SK-N-SH treated with all-trans-retinoic acid at 6 μM for 48 hours (cell line): ENCODE data around the gene MPP7.

Experiments
- ATAC-seq: fragments of 200-7000 bp; cut with Tn5 transposase; 3 replicates; pipeline ENCODE4 v1.9.1; 2020; ENCODE audit warnings: mild to moderate bottlenecking, moderate library complexity
- ARNTL ChIP-seq: fragments of 450-650 bp; formaldehyde crosslinking; IDR thresholded peaks from 2 replicates; pipeline ENCODE4 v1.5.0; 2020; ENCODE audit warnings: low read depth, mild to moderate bottlenecking, moderate library complexity, borderline replicate concordance
- ESRRG ChIP-seq: fragments of 250-450 bp; sonication (Bioruptor Pico); IDR thresholded peaks from 2 replicates; pipeline ENCODE4 v1.6.1; 2021; ENCODE audit warnings: mild to moderate bottlenecking
- ISL1 ChIP-seq: fragments of 250-450 bp; sonication (Bioruptor Pico); IDR thresholded peaks from 2 replicates; pipeline ENCODE4 v2.1.2; 2022; ENCODE audit warnings: mild to moderate bottlenecking, moderate library complexity
- OSR1 ChIP-seq: fragments of 250-450 bp; sonication (Bioruptor Pico); IDR thresholded peaks from 2 replicates; pipeline ENCODE4 v1.8.0; 2022; ENCODE audit warnings: moderate library complexity, mild to moderate bottlenecking, inconsistent platforms
- PPARA ChIP-seq: fragments of 250-450 bp; sonication (Bioruptor Pico); IDR thresholded peaks from 2 replicates; pipeline ENCODE4 v1.5.0; 2020; ENCODE audit warnings: mild to moderate bottlenecking, borderline replicate concordance
- RARB ChIP-seq: fragments of 250-450 bp; sonication (Bioruptor Pico); IDR thresholded peaks from 2 replicates; pipeline ENCODE4 v1.8.0; 2021; ENCODE audit warnings: mild to moderate bottlenecking, moderate library complexity
- SNAI2 ChIP-seq: fragments of 250-450 bp; sonication (Bioruptor Pico); IDR thresholded peaks from 2 replicates; pipeline ENCODE4 v1.5.0; 2020; ENCODE audit warnings: mild to moderate bottlenecking, moderate library complexity
- TCF4 ChIP-seq: fragments of 250-450 bp; sonication (Bioruptor Pico); IDR thresholded peaks from 2 replicates; pipeline ENCODE4 v1.8.0; 2021; ENCODE audit warnings: mild to moderate bottlenecking, moderate library complexity, borderline replicate concordance
- TOX ChIP-seq: fragments of 250-450 bp; sonication (Bioruptor Pico); IDR thresholded peaks from 2 replicates; pipeline ENCODE4 v1.8.0; 2021; ENCODE audit warnings: mild to moderate bottlenecking, moderate library complexity, borderline replicate concordance
- ZC3H10 ChIP-seq: fragments of 250-450 bp; sonication (Bioruptor Pico); IDR thresholded peaks from 2 replicates; pipeline ENCODE4 v1.5.1; 2021; ENCODE audit warnings: mild to moderate bottlenecking, moderate library complexity
- ZFP3 ChIP-seq: fragments of 250-450 bp; sonication (Bioruptor Pico); IDR thresholded peaks from 2 replicates; pipeline ENCODE4 v1.5.0; 2020; ENCODE audit warnings: mild to moderate bottlenecking, moderate library complexity
- ZFP30 ChIP-seq: fragments of 450-650 bp; formaldehyde crosslinking; IDR thresholded peaks from 2 replicates; pipeline ENCODE4 v1.5.0; 2022; ENCODE audit warnings: mild to moderate bottlenecking, moderate library complexity
- ZNF565 ChIP-seq: fragments of 450-650 bp; formaldehyde crosslinking; conservative IDR thresholded peaks from 2 replicates; pipeline ENCODE4 v1.5.0; 2020; ENCODE audit warnings: low read depth, mild to moderate bottlenecking, moderate library complexity
- ZNF8 ChIP-seq: fragments of 450-650 bp; formaldehyde crosslinking; IDR thresholded peaks from 2 replicates; pipeline ENCODE4 v1.5.0; 2020; ENCODE audit warnings: mild to moderate bottlenecking, moderate library complexity
- TF ChIP-seq, protein P1 (sequence below): fragments of 250-450 bp; sonication (Bioruptor Pico); IDR thresholded peaks from 2 replicates; pipeline ENCODE4 v1.5.0; 2020; ENCODE audit warnings: mild to moderate bottlenecking, moderate library complexity
- TF ChIP-seq, protein P2 (sequence below): fragments of 250-450 bp; sonication (Bioruptor Pico); IDR thresholded peaks from 2 replicates; pipeline ENCODE4 v1.5.1; 2020; ENCODE audit warnings: low read depth, mild to moderate bottlenecking, moderate library complexity
- TF ChIP-seq, protein P3 (sequence below): fragments of 250-450 bp; sonication (Bioruptor Pico); IDR thresholded peaks from 2 replicates; pipeline ENCODE4 v1.8.0; 2020; ENCODE audit warnings: mild to moderate bottlenecking, moderate library complexity, borderline replicate concordance
- TF ChIP-seq, protein P4 (sequence below): fragments of 250-450 bp; sonication (Bioruptor Pico); IDR thresholded peaks from 2 replicates; pipeline ENCODE4 v1.8.0; 2021; ENCODE audit warnings: low read depth, mild to moderate bottlenecking, moderate library complexity, borderline replicate concordance

Gene MPP7

DNA sequence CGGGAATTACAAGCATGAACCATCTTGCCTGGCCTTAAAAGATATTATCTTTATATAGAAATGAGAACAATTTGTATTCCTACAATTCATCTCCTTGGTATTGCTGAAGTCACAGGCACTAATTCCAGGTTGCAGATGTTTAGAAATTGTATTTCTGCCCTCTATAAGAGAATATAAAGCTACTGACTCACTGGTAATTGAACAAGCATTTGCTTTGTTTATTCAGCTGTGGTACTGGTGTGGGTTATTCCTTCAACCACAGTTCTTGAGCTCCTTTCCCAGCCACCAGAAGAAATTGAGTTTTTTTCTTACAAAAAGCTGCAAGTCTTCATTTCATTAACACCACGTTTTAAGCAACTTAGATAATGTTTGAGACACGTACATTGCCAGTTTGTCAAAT, 29.0 kb upstream of the MPP7 start:
- TF ChIP-seq, protein P1, sequence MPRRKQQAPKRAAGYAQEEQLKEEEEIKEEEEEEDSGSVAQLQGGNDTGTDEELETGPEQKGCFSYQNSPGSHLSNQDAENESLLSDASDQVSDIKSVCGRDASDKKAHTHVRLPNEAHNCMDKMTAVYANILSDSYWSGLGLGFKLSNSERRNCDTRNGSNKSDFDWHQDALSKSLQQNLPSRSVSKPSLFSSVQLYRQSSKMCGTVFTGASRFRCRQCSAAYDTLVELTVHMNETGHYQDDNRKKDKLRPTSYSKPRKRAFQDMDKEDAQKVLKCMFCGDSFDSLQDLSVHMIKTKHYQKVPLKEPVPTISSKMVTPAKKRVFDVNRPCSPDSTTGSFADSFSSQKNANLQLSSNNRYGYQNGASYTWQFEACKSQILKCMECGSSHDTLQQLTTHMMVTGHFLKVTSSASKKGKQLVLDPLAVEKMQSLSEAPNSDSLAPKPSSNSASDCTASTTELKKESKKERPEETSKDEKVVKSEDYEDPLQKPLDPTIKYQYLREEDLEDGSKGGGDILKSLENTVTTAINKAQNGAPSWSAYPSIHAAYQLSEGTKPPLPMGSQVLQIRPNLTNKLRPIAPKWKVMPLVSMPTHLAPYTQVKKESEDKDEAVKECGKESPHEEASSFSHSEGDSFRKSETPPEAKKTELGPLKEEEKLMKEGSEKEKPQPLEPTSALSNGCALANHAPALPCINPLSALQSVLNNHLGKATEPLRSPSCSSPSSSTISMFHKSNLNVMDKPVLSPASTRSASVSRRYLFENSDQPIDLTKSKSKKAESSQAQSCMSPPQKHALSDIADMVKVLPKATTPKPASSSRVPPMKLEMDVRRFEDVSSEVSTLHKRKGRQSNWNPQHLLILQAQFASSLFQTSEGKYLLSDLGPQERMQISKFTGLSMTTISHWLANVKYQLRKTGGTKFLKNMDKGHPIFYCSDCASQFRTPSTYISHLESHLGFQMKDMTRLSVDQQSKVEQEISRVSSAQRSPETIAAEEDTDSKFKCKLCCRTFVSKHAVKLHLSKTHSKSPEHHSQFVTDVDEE (CRISPR knock-in tag), result no peak
- TF ChIP-seq ZC3H10 (CRISPR knock-in tag), result no peak
- no peak for TF ChIP-seq TOX
- TF ChIP-seq, protein P2, sequence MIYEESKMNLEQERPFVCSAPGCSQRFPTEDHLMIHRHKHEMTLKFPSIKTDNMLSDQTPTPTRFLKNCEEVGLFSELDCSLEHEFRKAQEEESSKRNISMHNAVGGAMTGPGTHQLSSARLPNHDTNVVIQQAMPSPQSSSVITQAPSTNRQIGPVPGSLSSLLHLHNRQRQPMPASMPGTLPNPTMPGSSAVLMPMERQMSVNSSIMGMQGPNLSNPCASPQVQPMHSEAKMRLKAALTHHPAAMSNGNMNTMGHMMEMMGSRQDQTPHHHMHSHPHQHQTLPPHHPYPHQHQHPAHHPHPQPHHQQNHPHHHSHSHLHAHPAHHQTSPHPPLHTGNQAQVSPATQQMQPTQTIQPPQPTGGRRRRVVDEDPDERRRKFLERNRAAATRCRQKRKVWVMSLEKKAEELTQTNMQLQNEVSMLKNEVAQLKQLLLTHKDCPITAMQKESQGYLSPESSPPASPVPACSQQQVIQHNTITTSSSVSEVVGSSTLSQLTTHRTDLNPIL (CRISPR knock-in tag), result no peak
- no peak for TF ChIP-seq ISL1
- TF ChIP-seq, protein P3, sequence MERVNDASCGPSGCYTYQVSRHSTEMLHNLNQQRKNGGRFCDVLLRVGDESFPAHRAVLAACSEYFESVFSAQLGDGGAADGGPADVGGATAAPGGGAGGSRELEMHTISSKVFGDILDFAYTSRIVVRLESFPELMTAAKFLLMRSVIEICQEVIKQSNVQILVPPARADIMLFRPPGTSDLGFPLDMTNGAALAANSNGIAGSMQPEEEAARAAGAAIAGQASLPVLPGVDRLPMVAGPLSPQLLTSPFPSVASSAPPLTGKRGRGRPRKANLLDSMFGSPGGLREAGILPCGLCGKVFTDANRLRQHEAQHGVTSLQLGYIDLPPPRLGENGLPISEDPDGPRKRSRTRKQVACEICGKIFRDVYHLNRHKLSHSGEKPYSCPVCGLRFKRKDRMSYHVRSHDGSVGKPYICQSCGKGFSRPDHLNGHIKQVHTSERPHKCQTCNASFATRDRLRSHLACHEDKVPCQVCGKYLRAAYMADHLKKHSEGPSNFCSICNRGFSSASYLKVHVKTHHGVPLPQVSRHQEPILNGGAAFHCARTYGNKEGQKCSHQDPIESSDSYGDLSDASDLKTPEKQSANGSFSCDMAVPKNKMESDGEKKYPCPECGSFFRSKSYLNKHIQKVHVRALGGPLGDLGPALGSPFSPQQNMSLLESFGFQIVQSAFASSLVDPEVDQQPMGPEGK (CRISPR knock-in tag), result no peak
- no peak for TF ChIP-seq RARB (CRISPR knock-in tag)
- ATAC-seq, result no peak

DNA sequence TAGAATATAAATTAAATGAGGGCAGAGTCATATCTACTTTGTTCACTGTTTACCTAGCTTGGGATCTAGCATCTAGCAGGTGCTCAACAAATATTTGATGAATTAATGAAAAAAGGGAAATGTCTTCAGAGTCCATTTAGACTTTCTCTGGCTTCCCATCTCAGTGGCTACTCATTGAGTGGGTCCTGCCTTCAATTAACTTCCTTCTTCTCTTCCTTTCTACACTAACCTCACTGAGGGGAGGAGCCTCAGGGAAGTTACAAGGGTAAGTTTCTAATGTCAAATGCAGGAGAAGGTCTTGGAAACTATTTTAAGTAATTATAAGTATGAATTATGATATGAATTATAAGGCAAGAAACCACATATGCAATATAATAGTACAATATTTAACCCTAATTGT, 28.2 kb upstream of the MPP7 start:
- ATAC-seq, result no peak
- no peak for TF ChIP-seq ESRRG (CRISPR knock-in tag)
- TF ChIP-seq, protein P4, sequence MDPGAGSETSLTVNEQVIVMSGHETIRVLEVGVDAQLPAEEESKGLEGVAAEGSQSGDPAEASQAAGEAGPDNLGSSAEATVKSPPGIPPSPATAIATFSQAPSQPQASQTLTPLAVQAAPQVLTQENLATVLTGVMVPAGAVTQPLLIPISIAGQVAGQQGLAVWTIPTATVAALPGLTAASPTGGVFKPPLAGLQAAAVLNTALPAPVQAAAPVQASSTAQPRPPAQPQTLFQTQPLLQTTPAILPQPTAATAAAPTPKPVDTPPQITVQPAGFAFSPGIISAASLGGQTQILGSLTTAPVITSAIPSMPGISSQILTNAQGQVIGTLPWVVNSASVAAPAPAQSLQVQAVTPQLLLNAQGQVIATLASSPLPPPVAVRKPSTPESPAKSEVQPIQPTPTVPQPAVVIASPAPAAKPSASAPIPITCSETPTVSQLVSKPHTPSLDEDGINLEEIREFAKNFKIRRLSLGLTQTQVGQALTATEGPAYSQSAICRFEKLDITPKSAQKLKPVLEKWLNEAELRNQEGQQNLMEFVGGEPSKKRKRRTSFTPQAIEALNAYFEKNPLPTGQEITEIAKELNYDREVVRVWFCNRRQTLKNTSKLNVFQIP, result no peak
- no peak for TF ChIP-seq ZFP30
- TF ChIP-seq ZNF565, result no peak
- TF ChIP-seq ZC3H10 (CRISPR knock-in tag), result no peak
- TF ChIP-seq TCF4 (CRISPR knock-in tag), result no peak
- TF ChIP-seq ARNTL (CRISPR knock-in tag), result no peak
- no peak for TF ChIP-seq TOX

DNA sequence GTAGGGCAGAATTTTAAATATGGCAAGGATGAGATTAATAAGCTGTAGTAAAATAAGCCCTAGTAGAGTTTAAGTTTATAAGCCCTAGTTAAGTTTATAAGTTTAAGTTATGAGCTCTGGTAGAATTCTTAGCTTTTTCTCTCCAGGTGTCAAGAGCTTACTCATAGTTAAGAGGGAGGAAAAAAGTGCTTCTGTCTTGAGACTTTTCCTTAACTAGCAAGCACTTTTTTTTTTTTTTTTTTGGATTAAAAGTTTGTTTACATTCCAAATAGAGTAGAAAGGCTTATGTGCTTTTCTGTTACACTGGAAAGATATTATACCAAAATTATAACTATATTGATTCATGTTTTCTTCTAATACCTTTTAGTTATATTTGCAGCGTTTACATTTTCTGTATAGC, 25.5 kb upstream of the MPP7 start:
- no peak for ATAC-seq

More for the DNA sequence above, 25.5 kb upstream of the MPP7 start:
- TF ChIP-seq ZFP3 (CRISPR knock-in tag) (no peak), RARB (CRISPR knock-in tag) (no peak), ZNF565 (no peak), SNAI2 (CRISPR knock-in tag) (no peak), ISL1 (no peak), PPARA (CRISPR knock-in tag) (no peak), ZC3H10 (CRISPR knock-in tag) (no peak), OSR1 (CRISPR knock-in tag) (no peak), ARNTL (CRISPR knock-in tag) (no peak), TOX (no peak), ZNF8 (no peak)
- TF ChIP-seq, protein P3 (CRISPR knock-in tag), result no peak
- TF ChIP-seq, protein P1 (CRISPR knock-in tag), result no peak
- TF ChIP-seq, protein P4, result no peak
- TF ChIP-seq, protein P2 (CRISPR knock-in tag), result no peak
